Measurements from ENCODE around the gene FBXL20.

DNA sequence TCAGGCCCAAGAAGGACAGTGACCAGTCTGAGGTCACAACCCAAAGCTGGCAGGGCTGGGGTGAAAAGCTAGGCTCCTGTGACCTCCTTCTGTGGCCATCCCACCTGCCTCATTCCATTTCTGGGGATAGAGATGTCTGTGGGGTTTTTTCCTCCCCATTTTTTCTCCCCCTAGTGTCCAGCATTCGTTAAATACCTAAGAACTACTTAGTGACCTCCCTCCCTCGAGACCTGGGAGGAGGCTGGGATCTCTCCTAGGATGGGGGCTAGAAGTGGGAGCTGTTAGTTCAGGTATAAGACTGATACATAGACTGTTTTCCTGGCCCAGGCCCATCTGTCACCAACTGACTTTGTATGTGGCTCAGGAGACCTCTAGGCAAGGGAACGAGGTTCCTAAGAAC, 155.2 kb downstream of the FBXL20 start:
- TF ChIP-seq POLR2A (IDR thresholded peaks at IDR 0.05) (no peak), CTCF (IDR thresholded peaks at IDR 0.05) (no peak)
